ENCODE measurements around the gene CHCHD6. TPM values are rescaled to one million over a fixed set of nuclear protein-coding genes. Genes with fewer than 3 reads are reported as not detected.

CHCHD6 gene
- total and polyA plus RNA-seq, 2 of the 4 experiments (the other 2 are of a cell fraction), result 18.8 to 28.9 TPM

GRCh38 chr3:126780666-126781065, 76.6 kb downstream of the CHCHD6 start:
- Histone ChIP-seq H2AK5ac (ENCODE audit: low read depth, low read length) (peak overlapping the region; percentile 81; the same call in 1 of the 2 replicates), H3K56ac (ENCODE audit: extremely low read depth, insufficient read depth, low read length) (no peak overlapping the region; the same call in 1 of the 2 replicates), H3K4me3 (ENCODE audit: insufficient read depth, low read depth, low read length) (no peak overlapping the region), H3K4me2 (ENCODE audit: low read depth, low read length) (no peak overlapping the region), H4K5ac (ENCODE audit: low read depth, low read length) (no peak overlapping the region), H3K9me3 (ENCODE audit: control insufficient read depth, insufficient read depth, low read length) (no peaks in the 10 kb centered on the region), H3K4me1 (ENCODE audit: control insufficient read depth, insufficient read depth, low read length) (peaks cover 15% of the 10 kb centered on the region), H4K20me1 (ENCODE audit: insufficient read depth, low read length) (peaks cover 8% of the 10 kb centered on the region; the same call in 1 of the 2 replicates), H2BK15ac (ENCODE audit: low read depth, low read length) (0 out of 3 replicates have a peak overlapping the region, but pooled peaks have one; percentile 1), H3K79me1 (ENCODE audit: low read depth in 1 of 2, low read length in 2 of 2) (peaks cover 8 to 9% of the 10 kb centered on the region in 2 experiments; a peak in 2 of 4 replicates), H3K27me3 (ENCODE audit: control insufficient read depth, insufficient read depth, low read length) (no peaks in the 10 kb centered on the region), H2BK5ac (ENCODE audit: low read depth, low read length, poor library complexity, severe bottlenecking) (no peak overlapping the region), H3K14ac (replicated peaks; ENCODE audit: low read depth, low read length) (peak overlapping the region; percentile 28; the same call in 1 of the 2 replicates), H2BK120ac (ENCODE audit: low read depth, low read length) (peak overlapping the region; percentile 29), H3K9ac (ENCODE audit: low read depth, low read length) (no peak overlapping the region), H4K91ac (ENCODE audit: insufficient read depth, low read depth, low read length) (peak overlapping the region; percentile 69; the same call in 1 of the 2 replicates), H4K8ac (ENCODE audit: low read depth in 2 of 2, low read length in 2 of 2) (no peak overlapping the region), H3K23ac (ENCODE audit: low read depth, low read length) (no peak overlapping the region), H3K4ac (ENCODE audit: low read depth, low read length) (peak overlapping the region; percentile 12), H3K18ac (ENCODE audit: low read depth, low read length) (no peak overlapping the region), H2AK9ac (replicated peaks; ENCODE audit: low read depth, low read length, poor library complexity) (peak overlapping the region; percentile 66), H2BK20ac (ENCODE audit: low read depth, low read length) (peak overlapping the region; percentile 51; the same call in 1 of the 2 replicates), H3K36me3 (ENCODE audit: control insufficient read depth, insufficient read depth, low read length) (no peaks in the 10 kb centered on the region), H3K9me1 (ENCODE audit: insufficient read depth, low read length) (peaks cover 13% of the 10 kb centered on the region), H2AFZ (replicated peaks; ENCODE audit: low read length, poor library complexity) (no peak overlapping the region), H3K27ac (ENCODE audit: insufficient read depth, low read length) (no peak overlapping the region)
- ATAC-seq (ENCODE audit: low read depth), result no peak
- intact Hi-C loops (cut with micrococcal nuclease) (no loop called here), dilution Hi-C loops (cut with HindIII; ENCODE audit: low sequenced_read_pairs, unreplicated experiment) (no loop called here), in situ Hi-C loops (cut with MboI; ENCODE audit: low sequenced_read_pairs) (no loop called here)
- POLR2A ChIA-PET (ENCODE audit: unreplicated experiment), result no interaction called here
- CTCF ChIA-PET, result no interaction called here
- no peak for DNase-seq
- BruUV-seq (replicated peaks), result no TSS peak
- TF ChIP-seq POLR2A (IDR thresholded peaks at IDR 0.05; ENCODE audit: low read depth, low read length), result no peak
- no peak for TF ChIP-seq MXI1 (IDR thresholded peaks at IDR 0.05; ENCODE audit: borderline replicate concordance, low read depth, low read length)
- no peak for TF ChIP-seq RAD21 (IDR thresholded peaks at IDR 0.05; ENCODE audit: low read length)
- TF ChIP-seq RCOR1 (IDR thresholded peaks at IDR 0.05; ENCODE audit: insufficient replicate concordance, low read length), result no peak
- no peak for TF ChIP-seq FOS (IDR thresholded peaks at IDR 0.05; ENCODE audit: low read depth, low read length)
- TF ChIP-seq SMC3 (IDR thresholded peaks at IDR 0.05; ENCODE audit: low read depth, low read length), result no peak
- no peak for TF ChIP-seq ELK1 (IDR thresholded peaks at IDR 0.05; ENCODE audit: borderline replicate concordance, low read depth, low read length)
- TF ChIP-seq USF2 (IDR thresholded peaks at IDR 0.05; ENCODE audit: low read depth, low read length), result no peak
- TF ChIP-seq NFE2L2 (IDR thresholded peaks at IDR 0.05; ENCODE audit: low read depth, low read length), result no peak
- no peak for TF ChIP-seq MAFK (IDR thresholded peaks at IDR 0.05; ENCODE audit: low read depth, low read length)
- no peak for TF ChIP-seq MAZ (IDR thresholded peaks at IDR 0.05; ENCODE audit: borderline replicate concordance, low read depth, low read length)
- TF ChIP-seq CEBPB (IDR thresholded peaks at IDR 0.05; ENCODE audit: low read depth, low read length), result no peak
- no peak for TF ChIP-seq BHLHE40 (IDR thresholded peaks at IDR 0.05; ENCODE audit: low read depth, low read length)
- WGBS, 2 experiments (ENCODE audit: extremely low coverage in 2 of 2, insufficient read length in 1 of 2), result no CpG with 5 or more reads among the region's 1 CpG

All from IMR-90 (cell line).